ENCODE results near the gene FXN. TPM values are rescaled to one million over a fixed set of nuclear protein-coding genes. Genes with fewer than 3 reads are reported as not detected.

The FXN gene
- total RNA-seq, 6 experiments from 2014 or later, result 12.5 to 30.4 (median 24.7) TPM

DNA sequence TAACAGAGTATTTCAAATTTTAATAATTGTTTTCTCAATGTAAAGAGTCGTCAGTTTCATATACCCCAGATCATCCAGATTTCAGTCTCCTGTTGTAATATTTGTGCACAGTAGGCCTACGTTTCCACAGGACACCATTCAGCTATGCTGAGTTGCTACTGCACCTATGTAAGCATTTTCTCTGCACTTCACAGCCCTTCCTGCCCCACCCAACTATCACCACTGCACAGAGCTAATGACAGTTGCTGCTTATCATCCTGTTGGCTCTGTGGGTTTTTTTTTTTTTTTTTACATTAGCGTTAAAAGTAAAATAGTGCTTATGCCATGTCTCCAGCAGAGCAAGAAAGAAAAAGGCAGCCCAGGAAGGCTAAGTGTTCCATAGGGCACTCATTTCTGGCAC, 15.7 kb upstream of the FXN start:
- intact Hi-C loops (cut with DNase I), result no loop called here
- H3K4me1 ChIP-seq, result peaks cover 0 to 3% (median 0%) of the 10 kb centered on the region in 4 donors
- no peaks in the 10 kb centered on the region for H3K9me3 ChIP-seq
- 32% methylated on average over 3 of the region's 3 CpGs for WGBS (ENCODE audit: insufficient coverage, low coverage, low lambda C conversion rate, missing lambda C conversion rate)
- H3K27ac ChIP-seq, result no peak overlapping the region
- no peaks in the 10 kb centered on the region for H3K27me3 ChIP-seq
- ATAC-seq (peak in 1 of 4 donors; percentile 35), DNase-seq (no peak)
- H3K36me3 ChIP-seq, result no peaks in the 10 kb centered on the region
- no peak for TF ChIP-seq POLR2A (IDR thresholded peaks at IDR 0.05)
- TF ChIP-seq, protein P1, sequence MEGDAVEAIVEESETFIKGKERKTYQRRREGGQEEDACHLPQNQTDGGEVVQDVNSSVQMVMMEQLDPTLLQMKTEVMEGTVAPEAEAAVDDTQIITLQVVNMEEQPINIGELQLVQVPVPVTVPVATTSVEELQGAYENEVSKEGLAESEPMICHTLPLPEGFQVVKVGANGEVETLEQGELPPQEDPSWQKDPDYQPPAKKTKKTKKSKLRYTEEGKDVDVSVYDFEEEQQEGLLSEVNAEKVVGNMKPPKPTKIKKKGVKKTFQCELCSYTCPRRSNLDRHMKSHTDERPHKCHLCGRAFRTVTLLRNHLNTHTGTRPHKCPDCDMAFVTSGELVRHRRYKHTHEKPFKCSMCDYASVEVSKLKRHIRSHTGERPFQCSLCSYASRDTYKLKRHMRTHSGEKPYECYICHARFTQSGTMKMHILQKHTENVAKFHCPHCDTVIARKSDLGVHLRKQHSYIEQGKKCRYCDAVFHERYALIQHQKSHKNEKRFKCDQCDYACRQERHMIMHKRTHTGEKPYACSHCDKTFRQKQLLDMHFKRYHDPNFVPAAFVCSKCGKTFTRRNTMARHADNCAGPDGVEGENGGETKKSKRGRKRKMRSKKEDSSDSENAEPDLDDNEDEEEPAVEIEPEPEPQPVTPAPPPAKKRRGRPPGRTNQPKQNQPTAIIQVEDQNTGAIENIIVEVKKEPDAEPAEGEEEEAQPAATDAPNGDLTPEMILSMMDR (IDR thresholded peaks at IDR 0.05), result no peak
- H3K4me3 ChIP-seq, result no peak overlapping the region

DNA sequence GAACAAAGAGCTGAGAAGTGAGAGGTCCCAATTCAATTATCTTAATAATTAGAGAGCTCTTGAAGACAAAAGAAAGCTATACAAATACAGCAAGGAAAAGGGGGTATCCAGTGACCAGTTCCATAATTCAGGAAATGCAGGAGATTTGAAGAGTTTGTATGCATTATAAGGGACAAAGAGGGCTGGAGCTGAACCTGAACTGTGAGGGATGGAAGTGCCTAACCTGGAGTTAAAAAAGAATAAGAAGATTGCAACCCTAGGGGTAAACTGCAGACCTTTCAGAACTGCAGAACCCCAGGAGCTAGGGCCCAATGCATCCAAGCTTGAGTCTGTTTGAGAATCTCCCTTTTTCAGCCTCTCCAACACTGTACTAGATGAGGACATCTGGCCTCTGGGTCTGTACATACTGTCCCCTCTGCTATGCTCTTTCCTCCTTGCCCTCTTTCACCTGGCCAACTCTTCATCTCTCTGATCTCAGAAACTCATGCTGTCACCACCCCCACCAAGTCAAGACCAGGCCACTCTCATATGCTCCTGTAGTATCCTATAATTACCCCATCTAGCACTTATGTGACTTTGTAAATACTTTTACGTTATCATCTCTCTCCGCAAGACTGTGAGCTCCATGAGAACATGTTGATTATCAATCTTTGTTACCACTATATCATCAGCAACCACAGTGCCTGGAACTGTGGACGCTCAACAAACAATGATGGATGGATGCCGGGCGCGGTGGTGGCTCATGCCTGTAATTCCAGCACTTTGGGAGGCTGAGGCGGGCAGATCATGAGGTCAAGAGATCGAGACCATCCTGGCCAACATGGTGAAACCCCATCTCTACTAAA, 15.0 kb upstream of the FXN start:
- WGBS (ENCODE audit: insufficient coverage, low coverage, low lambda C conversion rate, missing lambda C conversion rate), result 85% methylated on average over 8 of the region's 8 CpGs
- TF ChIP-seq POLR2A (IDR thresholded peaks at IDR 0.05), result no peak
- TF ChIP-seq, protein P1 (IDR thresholded peaks at IDR 0.05), result no peak

DNA sequence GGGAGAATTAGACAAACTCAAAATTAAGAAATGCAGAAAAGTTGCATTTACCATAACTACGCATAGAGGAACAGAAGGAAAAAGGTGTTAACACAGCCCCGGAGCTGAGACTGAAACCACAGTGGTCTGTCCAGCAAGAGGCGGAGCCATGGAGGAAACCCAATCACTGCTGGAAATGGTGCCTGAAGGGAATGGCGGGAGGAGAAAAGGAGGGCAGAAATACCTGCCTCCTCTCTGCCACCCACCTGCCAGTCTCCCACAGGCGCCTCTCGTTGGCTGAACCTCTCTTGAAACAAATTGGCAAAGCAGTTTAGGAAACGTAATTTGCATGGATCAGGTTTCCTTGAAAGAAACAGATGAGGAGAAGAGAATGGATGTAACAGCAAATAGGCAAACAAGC, 11.9 kb upstream of the FXN start:
- no peaks in the 10 kb centered on the region for H3K27me3 ChIP-seq
- DNase-seq (no peak), ATAC-seq (no peak)
- no peak overlapping the region for H3K4me3 ChIP-seq
- no peaks in the 10 kb centered on the region for H3K4me1 ChIP-seq
- H3K27ac ChIP-seq, result no peak overlapping the region
- no peaks in the 10 kb centered on the region for H3K36me3 ChIP-seq
- no peaks in the 10 kb centered on the region for H3K9me3 ChIP-seq
- intact Hi-C loops (cut with DNase I), result no loop called here
- WGBS (ENCODE audit: insufficient coverage, low coverage, low lambda C conversion rate, missing lambda C conversion rate), result 50% methylated on average over 7 of the region's 7 CpGs
- no peak for TF ChIP-seq POLR2A (IDR thresholded peaks at IDR 0.05)

More for the DNA sequence above, 15.0 kb upstream of the FXN start:
- Histone ChIP-seq H3K27ac (no peak overlapping the region), H3K4me3 (no peak overlapping the region), H3K36me3 (no peaks in the 10 kb centered on the region), H3K9me3 (no peaks in the 10 kb centered on the region), H3K4me1 (peaks cover 0 to 3% (median 0%) of the 10 kb centered on the region in 4 donors), H3K27me3 (no peaks in the 10 kb centered on the region)
- ATAC-seq (no peak), DNase-seq (no peak)
- intact Hi-C loops (cut with DNase I), result no loop called here

DNA sequence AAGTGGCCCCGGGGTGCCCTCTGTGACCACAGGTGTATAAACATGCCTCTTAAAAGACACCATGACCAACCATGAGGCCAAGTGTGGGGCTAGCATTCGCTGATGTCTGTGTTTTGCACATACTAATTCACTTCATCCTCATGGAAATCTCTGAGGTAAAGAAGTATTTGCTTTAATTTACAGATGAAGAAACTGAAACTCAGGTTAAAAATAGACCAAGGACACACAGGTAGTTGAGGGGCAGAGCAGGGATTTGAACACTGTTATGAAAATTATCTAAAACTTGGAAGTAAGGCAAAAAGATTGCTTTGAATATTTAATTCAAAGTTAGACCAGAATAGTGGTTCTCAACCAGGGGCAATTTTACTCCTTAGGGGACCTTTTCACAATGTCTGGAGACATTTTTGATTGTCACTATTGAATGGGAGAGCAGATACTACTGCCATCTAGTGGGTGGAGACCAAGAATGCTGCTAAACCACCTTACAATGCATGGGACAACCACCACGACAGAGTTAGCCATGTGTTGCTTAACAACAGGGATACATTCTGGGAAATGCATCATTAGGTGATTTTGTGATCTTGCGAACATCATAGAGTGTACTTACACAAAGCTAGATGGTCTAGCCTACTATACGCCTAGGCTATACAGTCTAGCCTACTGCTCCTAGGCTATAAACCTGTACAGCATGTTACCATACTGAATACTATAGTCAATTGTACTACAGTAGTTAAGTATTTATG, 8.0 kb upstream of the FXN start:
- Histone ChIP-seq H3K27me3 (no peaks in the 10 kb centered on the region), H3K4me1 (no peaks in the 10 kb centered on the region), H3K27ac (no peak overlapping the region), H3K36me3 (no peaks in the 10 kb centered on the region), H3K9me3 (no peaks in the 10 kb centered on the region), H3K4me3 (no peak overlapping the region)
- TF ChIP-seq POLR2A (IDR thresholded peaks at IDR 0.05), result no peak
- TF ChIP-seq, protein P1 (IDR thresholded peaks at IDR 0.05), result peak; percentile 53 to 87 (median 79)
- ATAC-seq, result peak; percentile 89 to 95 (median 92)
- 37% methylated on average over 5 of the region's 5 CpGs for WGBS (ENCODE audit: insufficient coverage, low coverage, low lambda C conversion rate, missing lambda C conversion rate)
- DNase-seq, result no peak
- intact Hi-C loops (cut with DNase I), result no loop called here

DNA sequence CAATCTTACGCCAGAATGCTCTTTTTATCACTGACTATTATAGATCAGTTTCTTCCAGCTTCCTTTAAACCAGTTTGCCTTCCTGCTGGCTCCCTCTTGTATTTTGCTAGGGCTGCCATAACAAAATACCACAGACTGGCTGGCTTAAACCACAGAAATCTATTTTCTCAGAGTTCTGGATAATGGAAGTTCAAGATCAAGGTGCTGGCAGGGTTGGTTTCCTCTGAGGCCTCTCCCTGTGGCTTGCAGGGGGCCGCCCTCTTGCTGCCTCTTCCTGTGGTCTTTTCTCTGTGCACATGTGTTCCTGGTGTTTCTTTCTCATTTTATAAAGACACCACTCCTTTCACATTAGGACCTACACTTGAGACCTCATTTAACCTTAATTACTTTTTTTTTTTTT, 6.8 kb upstream of the FXN start:
- no peak overlapping the region for H3K4me3 ChIP-seq
- ATAC-seq (no peak), DNase-seq (no peak)
- no peaks in the 10 kb centered on the region for H3K9me3 ChIP-seq
- no peaks in the 10 kb centered on the region for H3K4me1 ChIP-seq
- WGBS (ENCODE audit: insufficient coverage, low coverage, low lambda C conversion rate, missing lambda C conversion rate), result 71% methylated on average over 2 of the region's 2 CpGs
- no peaks in the 10 kb centered on the region for H3K27me3 ChIP-seq
- intact Hi-C loops (cut with DNase I), result no loop called here
- H3K36me3 ChIP-seq, result no peaks in the 10 kb centered on the region
- H3K27ac ChIP-seq, result no peak overlapping the region
- TF ChIP-seq, protein P1 (IDR thresholded peaks at IDR 0.05), result no peak
- no peak for TF ChIP-seq POLR2A (IDR thresholded peaks at IDR 0.05)
